Measurements from ENCODE around the gene CADPS2. TPM values are rescaled to one million over a fixed set of nuclear protein-coding genes. Genes with fewer than 3 reads are reported as not detected.

CADPS2 gene
- total RNA-seq, 3 donors from 2014 or later (not counting 1 experiment from before 2014, with no cell fraction given) = not detected

- H3K4me1 Mint-ChIP-seq = no peaks in the 10 kb centered on the region
Observed at GRCh38 chr7:122770686-122771335, 115.4 kb downstream of the CADPS2 start.

GRCh38 chr7:122768827-122769226 is 117.4 kb downstream of the CADPS2 start:
- no peaks in the 10 kb centered on the region for H3K9me3 ChIP-seq (ENCODE audit: control insufficient read depth, insufficient read depth, low read length)
- intact Hi-C loops (cut with micrococcal nuclease) = no loop called here
- DNase-seq (no peak), ATAC-seq (no peak)
- no peaks in the 10 kb centered on the region for H3K4me1 Mint-ChIP-seq
- no peak for TF ChIP-seq CTCF (IDR thresholded peaks at IDR 0.05)
- no peak overlapping the region for H3K27ac ChIP-seq (ENCODE audit: low read length)
- H3K4me1 ChIP-seq (ENCODE audit: control insufficient read depth, insufficient read depth, low read length) = no peaks in the 10 kb centered on the region
- WGBS (ENCODE audit: insufficient coverage) = 84% methylated on average over 1 of the region's 3 CpGs
- no peak overlapping the region for H3K4me3 Mint-ChIP-seq
- no peaks in the 10 kb centered on the region for H3K27me3 ChIP-seq (ENCODE audit: control insufficient read depth, insufficient read depth, low read length)
- H3K36me3 Mint-ChIP-seq = no peaks in the 10 kb centered on the region
- H3K27me3 Mint-ChIP-seq (ENCODE audit: low read depth in 2 of 2) = no peaks in the 10 kb centered on the region
- H3K27ac Mint-ChIP-seq = no peak overlapping the region
- H3K4me3 ChIP-seq (ENCODE audit: low read length) = no peak overlapping the region
- peaks cover 13 to 15% of the 10 kb centered on the region in 2 donors for H3K9me3 Mint-ChIP-seq
- H3K36me3 ChIP-seq (ENCODE audit: control insufficient read depth, insufficient read depth, low read length) = no peaks in the 10 kb centered on the region

More at GRCh38 chr7:122770686-122771335, 115.4 kb downstream of the CADPS2 start:
- DNase-seq (no peak), ATAC-seq (no peak)
- no peak for TF ChIP-seq CTCF (IDR thresholded peaks at IDR 0.05)
- H3K4me3 ChIP-seq (ENCODE audit: low read length) = no peak overlapping the region
- no peaks in the 10 kb centered on the region for H3K9me3 ChIP-seq (ENCODE audit: control insufficient read depth, insufficient read depth, low read length)
- intact Hi-C loops (cut with micrococcal nuclease) = no loop called here
- Mint-ChIP-seq H3K9me3 (peaks cover 8 to 13% of the 10 kb centered on the region in 2 donors), H3K4me3 (no peak overlapping the region), H3K27ac (no peak overlapping the region), H3K27me3 (ENCODE audit: low read depth in 2 of 2) (no peaks in the 10 kb centered on the region), H3K36me3 (peaks cover 3% of the 10 kb centered on the region)
- WGBS (ENCODE audit: insufficient coverage) = 95% methylated on average over 3 of the region's 4 CpGs
- no peak overlapping the region for H3K27ac ChIP-seq (ENCODE audit: low read length)
- H3K27me3 ChIP-seq (ENCODE audit: control insufficient read depth, insufficient read depth, low read length) = no peaks in the 10 kb centered on the region
- H3K36me3 ChIP-seq (ENCODE audit: control insufficient read depth, insufficient read depth, low read length) = no peaks in the 10 kb centered on the region
- no peaks in the 10 kb centered on the region for H3K4me1 ChIP-seq (ENCODE audit: control insufficient read depth, insufficient read depth, low read length)

GRCh38 chr7:122767339-122767738 is 118.9 kb downstream of the CADPS2 start:
- Histone ChIP-seq H3K9me3 (ENCODE audit: control insufficient read depth, insufficient read depth, low read length) (no peaks in the 10 kb centered on the region), H3K36me3 (ENCODE audit: control insufficient read depth, insufficient read depth, low read length) (no peaks in the 10 kb centered on the region), H3K27ac (ENCODE audit: low read length) (no peak overlapping the region), H3K4me3 (ENCODE audit: low read length) (no peak overlapping the region), H3K4me1 (ENCODE audit: control insufficient read depth, insufficient read depth, low read length) (no peaks in the 10 kb centered on the region), H3K27me3 (ENCODE audit: control insufficient read depth, insufficient read depth, low read length) (no peaks in the 10 kb centered on the region)
- Mint-ChIP-seq H3K4me1 (no peaks in the 10 kb centered on the region), H3K4me3 (no peak overlapping the region), H3K9me3 (peaks cover 17 to 19% of the 10 kb centered on the region in 2 donors), H3K36me3 (no peaks in the 10 kb centered on the region), H3K27me3 (ENCODE audit: low read depth in 2 of 2) (no peaks in the 10 kb centered on the region), H3K27ac (no peak overlapping the region)
- intact Hi-C loops (cut with micrococcal nuclease) = no loop called here
- WGBS (ENCODE audit: insufficient coverage) = 78% methylated on average over 2 of the region's 3 CpGs
- ATAC-seq (no peak), DNase-seq (no peak)
- TF ChIP-seq CTCF (IDR thresholded peaks at IDR 0.05) = no peak

- H3K36me3 Mint-ChIP-seq = no peaks in the 10 kb centered on the region
- H3K4me3 ChIP-seq (ENCODE audit: low read length) = no peak overlapping the region
- no peaks in the 10 kb centered on the region for H3K36me3 ChIP-seq (ENCODE audit: control insufficient read depth, insufficient read depth, low read length)
- intact Hi-C loops (cut with micrococcal nuclease) = no loop called here
- ATAC-seq = no peak
- H3K9me3 Mint-ChIP-seq = peaks cover 17 to 19% of the 10 kb centered on the region in 2 donors
- H3K27me3 Mint-ChIP-seq (ENCODE audit: low read depth in 2 of 2) = no peaks in the 10 kb centered on the region
- no peak for DNase-seq
- H3K27ac ChIP-seq (ENCODE audit: low read length) = no peak overlapping the region
- H3K9me3 ChIP-seq (ENCODE audit: control insufficient read depth, insufficient read depth, low read length) = no peaks in the 10 kb centered on the region
- H3K4me1 Mint-ChIP-seq = no peaks in the 10 kb centered on the region
- TF ChIP-seq CTCF (IDR thresholded peaks at IDR 0.05) = no peak
- WGBS (ENCODE audit: insufficient coverage) = 69% methylated on average over 1 of the region's 1 CpG
- H3K4me1 ChIP-seq (ENCODE audit: control insufficient read depth, insufficient read depth, low read length) = no peaks in the 10 kb centered on the region
- no peak overlapping the region for H3K27ac Mint-ChIP-seq
- H3K27me3 ChIP-seq (ENCODE audit: control insufficient read depth, insufficient read depth, low read length) = no peaks in the 10 kb centered on the region
- H3K4me3 Mint-ChIP-seq = no peak overlapping the region
Observed at GRCh38 chr7:122766593-122766992, 119.7 kb downstream of the CADPS2 start.
